DMS 273 (cell line): ENCODE data around the gene ADAMTSL4.

ENCODE experiments used
- DNase-seq: peaks from one replicate; lab custom pipeline; 2025; ENCODE audit not compliant: unreplicated experiment; lab: John Stamatoyannopoulos, UW

The ADAMTSL4 gene

DNA sequence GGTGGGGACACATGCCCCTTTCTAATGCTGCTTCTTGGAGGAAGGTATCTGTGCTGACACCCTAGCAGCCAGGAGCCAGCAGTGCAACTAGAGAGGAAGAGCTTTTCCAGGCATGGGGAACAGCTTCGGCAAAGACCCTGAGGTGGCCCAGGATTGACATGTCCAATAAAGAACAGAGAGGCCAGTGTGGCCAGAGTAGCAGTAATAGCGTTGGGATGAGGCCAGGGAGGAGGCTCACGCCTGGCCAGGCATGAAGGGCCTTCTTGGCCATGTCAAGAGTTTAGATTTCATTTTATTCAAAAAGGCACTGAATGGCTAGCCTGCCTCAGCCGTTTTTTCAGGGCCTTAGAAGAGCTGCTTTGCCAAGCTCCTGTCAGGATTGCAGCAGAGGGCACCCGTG, 16.3 kb upstream of the ADAMTSL4 start:
- no peak for DNase-seq

GRCh38 chr1:150534002-150534401, 15.2 kb upstream of the ADAMTSL4 start:
- DNase-seq = no peak

GRCh38 chr1:150535511-150536287, 13.5 kb upstream of the ADAMTSL4 start:
- DNase-seq = no peak

- no peak for DNase-seq
Measured at GRCh38 chr1:150536836-150537731, 12.1 kb upstream of the ADAMTSL4 start.

DNA sequence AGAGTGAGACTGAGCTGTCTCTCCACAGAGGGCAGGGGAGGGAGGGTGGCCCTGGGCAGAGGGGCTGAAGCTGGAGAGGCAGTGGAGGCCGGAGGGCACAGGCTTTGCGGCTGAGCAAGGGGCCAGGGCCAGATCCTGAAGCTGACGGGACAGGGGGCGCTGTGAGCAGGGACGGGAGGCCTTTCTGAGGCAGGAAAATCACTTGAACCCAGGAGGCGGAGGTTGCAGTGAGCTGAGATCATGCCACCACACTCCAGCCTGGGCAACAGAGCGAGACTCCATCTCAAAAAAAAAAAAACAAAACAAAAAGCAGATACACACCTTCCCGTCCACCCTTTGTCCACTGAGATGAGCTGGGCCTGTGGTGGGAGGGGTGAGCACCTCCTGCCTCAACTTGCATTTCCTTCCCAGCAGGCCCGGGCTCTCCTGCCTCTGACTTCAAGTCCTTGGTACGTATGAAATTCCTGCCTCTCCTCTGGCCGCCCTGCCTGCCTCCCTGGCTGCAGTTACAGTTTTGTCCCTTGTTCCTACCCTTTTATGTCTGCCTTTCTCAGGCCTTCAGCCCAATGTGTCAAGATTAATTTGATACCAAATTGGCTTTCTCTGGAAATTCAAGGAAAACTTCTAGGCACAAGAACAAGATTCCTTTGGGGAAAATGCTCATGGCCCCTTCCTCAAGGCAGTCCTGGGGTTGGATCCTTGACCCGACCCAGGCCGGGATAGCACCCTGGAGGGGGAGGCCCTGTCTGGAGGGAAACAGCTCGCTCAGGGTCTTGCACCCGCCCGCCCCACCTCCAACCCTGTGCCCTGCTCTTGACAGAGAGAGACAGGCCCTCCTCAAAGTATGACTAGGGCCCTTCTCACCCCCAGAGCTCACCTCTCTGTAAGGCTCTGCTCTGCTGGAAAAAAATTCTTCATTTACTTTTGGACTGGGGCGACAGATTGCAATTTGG, 11.2 kb upstream of the ADAMTSL4 start:
- DNase-seq = no peak

- DNase-seq = no peak
Measured at GRCh38 chr1:150543500-150544143, 5.6 kb upstream of the ADAMTSL4 start.

DNA sequence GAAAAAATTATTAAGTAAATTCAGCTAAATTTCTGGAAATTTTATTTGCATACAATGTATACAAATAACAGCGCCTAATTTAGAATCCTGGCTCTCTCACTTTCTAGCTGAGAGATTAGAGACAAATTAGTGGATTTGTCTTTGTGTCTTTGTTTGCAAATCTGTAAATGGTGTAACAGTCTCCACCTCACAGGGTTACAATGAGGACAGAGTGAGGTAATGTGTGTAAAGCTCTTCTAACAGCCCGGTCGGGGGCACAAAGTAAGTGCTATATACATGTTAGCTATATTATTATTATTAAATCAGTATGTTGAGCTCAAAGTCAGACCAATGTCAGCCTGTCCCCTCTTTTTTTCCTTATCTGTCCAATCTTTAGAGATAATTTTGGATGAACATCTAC, 5.0 kb upstream of the ADAMTSL4 start:
- DNase-seq = no peak

- DNase-seq = no peak
Measured at GRCh38 chr1:150545486-150546032, 3.6 kb upstream of the ADAMTSL4 start.

DNA sequence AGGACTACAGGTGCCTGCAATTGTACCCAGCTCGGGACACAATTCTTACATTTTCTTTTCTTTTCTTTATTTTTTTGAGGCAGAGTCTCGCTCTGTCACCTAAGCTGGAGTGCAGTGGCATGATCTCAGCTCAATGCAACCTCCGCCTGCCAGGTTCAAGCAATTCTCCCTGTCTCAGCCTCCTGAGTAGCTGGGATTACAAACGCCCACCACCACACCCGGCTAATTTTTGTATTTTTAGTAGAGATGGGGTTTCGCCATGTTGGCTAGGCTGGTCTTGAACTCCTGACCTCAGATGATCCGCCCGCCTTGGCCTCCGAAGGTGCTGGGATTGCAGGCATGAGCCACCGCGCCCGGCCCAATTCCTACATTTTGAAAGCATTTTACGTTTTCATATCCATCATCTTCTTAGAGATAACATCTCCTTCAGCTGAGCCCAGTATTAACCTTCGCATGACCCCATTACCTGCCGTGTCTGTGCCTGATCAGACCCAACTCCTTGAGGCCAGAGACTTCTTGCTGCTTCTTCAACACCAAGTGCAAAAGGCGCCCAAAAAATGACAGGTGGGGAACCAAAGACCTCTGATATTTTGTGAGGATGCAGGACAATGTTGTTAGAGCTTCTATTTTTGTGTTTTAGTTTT, 2.8 kb upstream of the ADAMTSL4 start:
- no peak for DNase-seq

DNA sequence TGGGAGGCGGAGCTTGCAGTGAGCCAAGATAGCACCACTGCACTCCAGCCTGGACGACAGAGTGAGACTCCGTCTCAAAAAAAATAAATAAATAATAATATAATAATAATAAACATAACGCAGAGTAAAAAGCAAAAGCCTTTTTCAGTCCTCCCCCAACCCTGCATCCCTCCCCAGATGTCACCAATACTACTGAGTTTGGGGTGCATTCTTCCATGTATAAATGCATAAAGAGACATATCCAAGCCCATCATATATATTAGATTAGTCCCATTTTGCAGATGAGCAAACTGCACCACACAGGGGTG, 930 bp upstream of the ADAMTSL4 start:
- DNase-seq = no peak

DNA sequence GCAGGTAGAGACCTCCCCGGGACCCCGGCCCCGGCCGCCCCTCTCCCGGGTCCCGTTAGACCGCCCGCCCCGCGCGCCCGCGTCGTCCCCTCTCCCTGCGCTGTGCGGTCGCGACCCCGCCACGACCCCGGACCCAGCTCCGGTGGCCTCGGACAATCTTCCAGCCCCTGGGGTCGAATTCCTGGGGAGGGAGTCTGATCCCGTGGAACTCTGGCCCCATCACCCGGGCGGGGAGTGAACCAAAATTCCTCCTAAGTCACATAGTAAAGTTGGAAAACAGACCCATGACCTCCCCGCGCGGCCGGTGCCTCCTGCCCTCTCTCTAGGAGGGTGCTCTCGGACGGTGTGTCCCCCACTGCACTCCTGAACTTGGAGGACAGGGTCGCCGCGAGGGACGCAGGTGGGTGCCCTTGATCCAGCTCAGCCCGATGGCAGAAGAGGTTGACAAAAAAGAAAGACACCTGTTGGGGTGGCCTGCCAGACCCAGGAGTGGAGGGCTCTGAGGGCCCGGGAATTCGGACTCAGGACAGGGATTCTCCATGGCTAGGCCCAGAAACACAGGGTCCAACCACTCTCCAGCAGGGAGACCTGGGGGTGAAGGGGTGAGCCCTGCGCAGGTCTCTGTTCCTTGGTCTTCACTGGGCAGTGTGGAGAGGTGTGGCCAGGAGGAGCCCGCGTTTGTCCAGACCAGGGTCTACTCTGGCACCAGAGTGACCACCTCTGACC, 451 bp downstream of the ADAMTSL4 start:
- no peak for DNase-seq

DNA sequence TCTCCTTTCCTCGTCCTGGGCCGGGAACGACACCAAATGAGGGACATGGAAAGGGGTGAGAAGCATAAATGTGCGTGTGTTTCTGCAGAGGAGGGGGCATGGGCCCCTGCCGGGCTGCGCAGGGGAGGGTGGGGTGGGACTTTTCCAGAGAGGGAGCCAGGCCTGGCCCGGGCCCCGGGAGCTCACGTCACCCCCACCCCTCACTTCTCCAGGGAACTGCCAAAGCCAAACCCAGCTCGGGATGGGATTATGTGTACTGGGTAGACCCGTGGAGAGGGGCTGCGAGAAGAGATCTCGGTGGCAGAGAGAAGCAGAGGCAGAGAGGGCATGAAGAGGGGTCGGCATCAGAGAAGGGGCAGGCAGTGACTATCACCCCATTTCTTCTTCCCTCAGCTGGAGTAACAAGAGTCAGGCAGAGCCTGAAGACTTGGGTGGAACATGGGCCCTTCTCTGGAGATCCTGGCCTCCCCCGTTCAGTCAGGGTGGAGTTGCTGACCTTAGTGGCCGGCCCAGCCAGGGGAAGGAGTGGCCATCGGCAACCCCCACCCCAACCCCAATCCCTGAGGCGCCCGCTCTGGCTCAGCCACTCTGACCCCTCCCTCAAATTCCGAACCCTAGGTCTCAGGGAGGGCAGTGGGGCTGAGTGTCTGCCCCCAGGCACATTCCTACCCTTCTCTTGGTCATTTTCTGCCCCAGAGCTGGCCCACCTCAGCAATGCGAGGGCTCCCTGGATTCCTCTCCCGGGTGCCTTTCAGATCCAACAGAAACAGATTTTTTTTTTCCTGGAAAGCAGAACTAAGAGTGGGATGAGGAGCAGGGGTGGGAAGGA, 1.2 kb downstream of the ADAMTSL4 start:
- no peak for DNase-seq

DNA sequence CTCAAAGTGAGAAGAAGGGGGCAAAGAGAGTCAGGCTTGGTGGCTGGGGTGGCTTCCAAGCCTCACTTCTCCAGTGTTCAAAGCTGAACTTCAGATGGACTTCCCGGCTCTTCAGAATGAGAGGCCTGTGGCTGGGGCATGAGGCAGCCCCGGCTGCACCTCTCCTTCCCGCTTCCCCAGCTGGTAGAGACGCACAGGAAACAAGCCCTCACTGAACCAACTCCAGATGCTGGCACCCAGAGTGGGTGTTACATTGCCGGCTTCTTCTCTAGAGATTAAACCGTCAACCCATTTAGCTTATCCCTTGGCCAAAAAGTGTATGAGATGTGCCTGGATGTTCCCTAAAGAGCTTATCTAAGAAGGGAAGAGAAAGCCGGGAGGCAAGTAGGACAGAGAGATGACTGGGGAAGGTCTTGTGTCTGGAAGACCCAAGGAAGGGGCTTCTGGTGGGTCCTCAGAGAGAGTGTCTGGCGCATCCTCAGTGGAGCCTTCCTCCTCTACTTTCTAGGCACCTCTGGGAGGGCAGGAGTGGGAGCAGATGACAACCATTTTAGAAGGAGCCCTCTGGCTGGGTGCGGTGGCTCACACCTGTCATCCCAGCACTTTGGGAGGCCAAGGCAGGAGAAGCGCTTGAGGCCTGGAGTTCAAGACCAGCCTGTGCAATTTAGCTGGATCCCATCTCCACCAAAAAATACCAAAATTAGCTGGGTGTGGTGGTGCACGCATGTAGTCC, 2.0 kb downstream of the ADAMTSL4 start:
- DNase-seq = peak; percentile 98

DNA sequence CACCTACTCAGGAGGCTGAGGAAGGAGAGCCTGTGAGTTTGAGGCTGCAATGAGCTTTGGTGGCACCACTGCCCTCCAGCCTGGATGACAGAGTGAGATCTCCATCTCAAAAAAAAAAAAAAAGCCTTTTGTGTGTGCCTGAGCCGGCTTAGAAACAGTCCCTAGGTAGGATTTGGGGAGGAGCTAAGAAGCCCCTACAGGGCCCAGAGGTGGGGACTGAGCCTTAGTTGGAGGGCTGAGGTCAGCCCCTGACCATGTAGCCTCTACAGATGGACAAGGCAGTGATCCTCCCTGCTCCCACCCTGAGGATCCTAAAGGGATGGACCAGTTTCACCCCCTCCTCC, 2.5 kb downstream of the ADAMTSL4 start:
- DNase-seq = no peak

DNA sequence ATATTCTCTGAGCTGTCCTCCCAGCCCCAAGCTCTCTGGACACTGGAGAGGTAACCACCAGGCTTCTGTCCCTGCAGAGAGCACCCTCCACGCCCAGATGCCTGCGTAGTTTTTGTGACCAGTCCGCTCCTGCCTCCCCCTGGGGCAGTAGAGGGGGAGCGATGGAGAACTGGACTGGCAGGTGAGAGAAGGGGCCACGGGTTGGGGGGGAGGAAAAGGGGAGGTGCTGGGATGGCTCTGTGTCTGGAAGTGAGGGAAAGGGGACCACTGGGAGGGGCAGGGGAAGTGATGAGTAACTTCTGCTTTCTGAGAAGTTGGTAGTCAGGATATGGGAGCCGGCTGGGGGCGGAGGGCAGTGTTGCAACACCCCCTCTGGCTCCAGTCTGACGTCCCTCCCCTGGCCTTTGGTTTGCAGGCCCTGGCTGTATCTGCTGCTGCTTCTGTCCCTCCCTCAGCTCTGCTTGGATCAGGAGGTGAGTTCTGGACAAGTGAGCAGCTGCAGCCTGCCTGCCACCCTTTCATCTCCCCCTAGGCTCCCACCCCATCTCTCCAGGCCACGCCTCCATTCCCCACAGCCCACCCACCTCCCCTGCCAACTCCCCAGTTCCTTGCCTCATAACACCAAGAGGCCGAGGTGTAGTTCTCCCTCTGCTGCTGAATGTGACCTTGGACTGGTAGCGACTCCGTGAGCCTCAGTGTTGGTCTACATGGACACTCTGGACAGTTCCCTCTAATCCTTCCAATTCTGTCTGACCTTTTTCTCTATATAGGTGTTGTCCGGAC, 3.1 kb downstream of the ADAMTSL4 start:
- DNase-seq = peak; percentile 95

GRCh38 chr1:150552911-150553289, 3.7 kb downstream of the ADAMTSL4 start:
- no peak for DNase-seq

DNA sequence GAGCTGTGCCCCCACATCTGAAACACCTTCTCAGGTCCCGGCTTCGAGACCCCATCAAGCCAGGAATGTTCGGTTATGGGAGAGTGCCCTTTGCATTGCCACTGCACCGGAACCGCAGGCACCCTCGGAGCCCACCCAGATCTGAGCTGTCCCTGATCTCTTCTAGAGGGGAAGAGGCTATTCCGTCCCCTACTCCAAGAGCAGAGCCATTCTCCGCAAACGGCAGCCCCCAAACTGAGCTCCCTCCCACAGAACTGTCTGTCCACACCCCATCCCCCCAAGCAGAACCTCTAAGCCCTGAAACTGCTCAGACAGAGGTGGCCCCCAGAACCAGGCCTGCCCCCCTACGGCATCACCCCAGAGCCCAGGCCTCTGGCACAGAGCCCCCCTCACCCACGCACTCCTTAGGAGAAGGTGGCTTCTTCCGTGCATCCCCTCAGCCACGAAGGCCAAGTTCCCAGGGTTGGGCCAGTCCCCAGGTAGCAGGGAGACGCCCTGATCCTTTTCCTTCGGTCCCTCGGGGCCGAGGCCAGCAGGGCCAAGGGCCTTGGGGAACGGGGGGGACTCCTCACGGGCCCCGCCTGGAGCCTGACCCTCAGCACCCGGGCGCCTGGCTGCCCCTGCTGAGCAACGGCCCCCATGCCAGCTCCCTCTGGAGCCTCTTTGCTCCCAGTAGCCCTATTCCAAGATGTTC, 4.3 kb downstream of the ADAMTSL4 start:
- DNase-seq = no peak
